ENCODE measurements around the gene PLA2G4B. TPM values are rescaled to one million over a fixed set of nuclear protein-coding genes. Genes with fewer than 3 reads are reported as not detected.

PLA2G4B gene
- total RNA-seq, 1 donor from 2014 or later, result 0.26 TPM

Other genes with a start within 250 kb of the PLA2G4B start
- gene MGA, start 178.4 kb upstream of the PLA2G4B start, total RNA-seq, result 26.6 and 46.2 TPM in 2 replicates
- 18.5 and 25.2 TPM in 2 replicates for gene MAPKBP1, start 64.4 kb upstream of the PLA2G4B start, total RNA-seq
- 2.1 and 6.1 TPM in 2 replicates for gene JMJD7, start 10.8 kb upstream of the PLA2G4B start, total RNA-seq
- 3.6 and 12.0 TPM in 2 replicates for gene SPTBN5, start 55.2 kb downstream of the PLA2G4B start, total RNA-seq
- 189 and 190 TPM in 2 replicates for gene EHD4, start 133.7 kb downstream of the PLA2G4B start, total RNA-seq
- not detected in 2 replicates for gene PLA2G4E, start 182.2 kb downstream of the PLA2G4B start, total RNA-seq